ENCODE data around the gene HTRA1.

- TF ChIP-seq POLR2AphosphoS5 (IDR thresholded peaks at IDR 0.05), result no peak
- no peak for TF ChIP-seq CTCF (IDR thresholded peaks at IDR 0.05)
- no peak for TF ChIP-seq POLR2A (IDR thresholded peaks at IDR 0.05)
Observed at GRCh38 chr10:122417667-122418066, 43.7 kb upstream of the HTRA1 start.

All from breast epithelium (tissue), 3 donors.